ENCODE measurements around the gene PTPRCAP.

PTPRCAP gene

DNA sequence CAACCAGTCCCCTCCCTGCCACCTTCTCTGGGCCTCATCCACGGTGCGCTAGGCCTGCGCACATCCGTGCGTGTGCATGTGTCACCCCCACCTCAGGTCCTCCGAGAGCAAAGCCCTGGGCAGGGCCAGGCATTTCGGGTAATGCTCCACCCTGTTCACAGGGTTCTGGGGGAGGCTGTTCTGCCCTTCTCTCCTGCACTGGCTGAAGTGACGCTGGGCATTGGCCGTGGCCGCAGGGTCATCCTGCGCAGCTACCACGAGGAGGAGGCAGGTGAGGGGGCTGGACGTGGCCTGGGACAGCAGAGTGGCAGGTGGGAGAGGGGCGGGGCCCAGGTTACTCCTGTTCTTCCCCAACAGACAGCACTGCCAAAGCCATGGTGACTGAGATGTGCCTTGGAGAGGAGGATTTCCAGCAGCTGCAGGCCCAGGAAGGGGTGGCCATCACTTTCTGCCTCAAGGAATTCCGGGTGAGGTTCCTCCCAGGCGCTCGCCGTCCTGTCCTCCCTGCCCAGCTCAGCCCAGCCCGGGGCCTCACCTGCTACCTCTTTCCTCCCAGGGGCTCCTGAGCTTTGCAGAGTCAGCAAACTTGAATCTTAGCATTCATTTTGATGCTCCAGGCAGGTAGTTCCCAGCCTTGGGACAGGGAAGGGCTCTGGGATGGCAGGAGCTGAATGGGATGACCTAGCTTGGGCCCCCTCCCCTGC is 41.8 kb downstream of the PTPRCAP start:
- H3K27ac ChIP-seq, result no peak overlapping the region
- TF ChIP-seq, protein P1, sequence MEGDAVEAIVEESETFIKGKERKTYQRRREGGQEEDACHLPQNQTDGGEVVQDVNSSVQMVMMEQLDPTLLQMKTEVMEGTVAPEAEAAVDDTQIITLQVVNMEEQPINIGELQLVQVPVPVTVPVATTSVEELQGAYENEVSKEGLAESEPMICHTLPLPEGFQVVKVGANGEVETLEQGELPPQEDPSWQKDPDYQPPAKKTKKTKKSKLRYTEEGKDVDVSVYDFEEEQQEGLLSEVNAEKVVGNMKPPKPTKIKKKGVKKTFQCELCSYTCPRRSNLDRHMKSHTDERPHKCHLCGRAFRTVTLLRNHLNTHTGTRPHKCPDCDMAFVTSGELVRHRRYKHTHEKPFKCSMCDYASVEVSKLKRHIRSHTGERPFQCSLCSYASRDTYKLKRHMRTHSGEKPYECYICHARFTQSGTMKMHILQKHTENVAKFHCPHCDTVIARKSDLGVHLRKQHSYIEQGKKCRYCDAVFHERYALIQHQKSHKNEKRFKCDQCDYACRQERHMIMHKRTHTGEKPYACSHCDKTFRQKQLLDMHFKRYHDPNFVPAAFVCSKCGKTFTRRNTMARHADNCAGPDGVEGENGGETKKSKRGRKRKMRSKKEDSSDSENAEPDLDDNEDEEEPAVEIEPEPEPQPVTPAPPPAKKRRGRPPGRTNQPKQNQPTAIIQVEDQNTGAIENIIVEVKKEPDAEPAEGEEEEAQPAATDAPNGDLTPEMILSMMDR (IDR thresholded peaks at IDR 0.05), result no peak
- DNase-seq (ENCODE audit: low spot score), result no peak

DNA sequence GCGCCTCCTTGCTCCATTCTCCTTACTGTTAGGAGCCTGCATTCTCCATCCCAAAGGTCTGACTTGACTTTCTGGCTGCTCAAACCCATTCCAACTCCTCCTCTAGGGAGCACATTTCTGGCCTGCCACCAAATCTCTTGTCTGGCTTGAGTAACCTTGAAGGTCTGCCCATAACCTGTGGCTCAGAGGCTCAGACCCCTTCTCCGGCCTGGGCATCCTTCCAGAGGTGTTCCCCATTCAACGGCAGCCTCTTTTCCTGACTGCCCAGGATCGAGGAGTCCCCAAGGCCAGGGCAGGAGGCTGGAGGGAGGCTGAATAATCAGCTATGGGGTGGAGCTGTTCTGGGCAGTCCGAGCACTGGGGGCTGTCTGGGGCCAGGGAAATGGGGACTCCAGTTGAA is 43.5 kb downstream of the PTPRCAP start:
- TF ChIP-seq, protein P1 (IDR thresholded peaks at IDR 0.05), result no peak
- no peak overlapping the region for H3K4me3 ChIP-seq
- DNase-seq (ENCODE audit: low spot score), result no peak
- H3K27ac ChIP-seq, result no peak overlapping the region

More for the DNA sequence above, 41.8 kb downstream of the PTPRCAP start:
- no peak overlapping the region for H3K4me3 ChIP-seq

DNA sequence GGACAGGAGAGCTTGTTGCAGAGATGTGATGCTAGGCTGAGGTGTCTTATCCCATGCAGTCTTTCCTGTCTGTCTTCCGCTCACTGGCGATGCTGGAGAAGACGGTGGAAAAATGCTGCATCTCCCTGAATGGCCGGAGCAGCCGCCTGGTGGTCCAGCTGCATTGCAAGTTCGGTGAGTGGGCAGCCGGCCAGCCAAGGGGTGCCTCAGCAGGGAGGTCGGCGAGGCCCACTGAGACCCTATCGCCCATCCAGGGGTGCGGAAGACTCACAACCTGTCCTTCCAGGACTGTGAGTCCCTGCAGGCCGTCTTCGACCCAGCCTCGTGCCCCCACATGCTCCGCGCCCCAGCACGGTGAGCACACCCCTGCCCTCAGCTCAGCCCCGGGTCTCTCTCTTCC is 44.0 kb downstream of the PTPRCAP start:
- DNase-seq (ENCODE audit: low spot score), result no peak
- TF ChIP-seq, protein P1 (IDR thresholded peaks at IDR 0.05), result no peak
- Histone ChIP-seq H3K4me3 (no peak overlapping the region), H3K27ac (no peak overlapping the region)

DNA sequence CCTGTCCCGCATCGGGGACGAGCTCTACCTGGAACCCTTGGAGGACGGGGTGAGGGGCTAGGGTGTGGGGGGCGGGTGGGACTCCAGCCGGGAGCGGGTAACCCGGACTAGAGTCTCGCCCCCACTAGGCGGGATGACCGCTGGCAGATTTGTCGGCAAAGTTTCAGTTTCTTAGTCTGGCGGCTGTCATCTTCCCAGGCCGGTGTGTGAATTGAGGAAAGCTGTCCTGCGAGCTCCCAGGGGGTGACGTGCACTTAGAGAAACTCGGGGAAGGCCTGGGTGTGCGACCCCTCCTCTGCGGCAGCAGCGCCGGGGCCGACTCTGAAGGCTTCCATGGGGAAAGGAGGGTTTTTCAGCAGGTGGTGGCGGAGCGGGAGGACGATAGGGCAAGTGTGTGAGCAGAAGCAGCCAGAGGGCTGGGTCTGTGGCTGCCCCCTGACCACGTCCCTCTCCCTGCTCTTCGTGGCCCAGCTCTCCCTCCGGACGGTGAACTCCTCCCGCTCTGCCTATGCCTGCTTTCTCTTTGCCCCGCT is 45.2 kb downstream of the PTPRCAP start:
- peak overlapping the region; percentile 98 for H3K4me3 ChIP-seq
- no peak for DNase-seq (ENCODE audit: low spot score)
- H3K27ac ChIP-seq, result peak overlapping the region; percentile 55 to 89
- TF ChIP-seq, protein P1 (IDR thresholded peaks at IDR 0.05), result no peak

DNA sequence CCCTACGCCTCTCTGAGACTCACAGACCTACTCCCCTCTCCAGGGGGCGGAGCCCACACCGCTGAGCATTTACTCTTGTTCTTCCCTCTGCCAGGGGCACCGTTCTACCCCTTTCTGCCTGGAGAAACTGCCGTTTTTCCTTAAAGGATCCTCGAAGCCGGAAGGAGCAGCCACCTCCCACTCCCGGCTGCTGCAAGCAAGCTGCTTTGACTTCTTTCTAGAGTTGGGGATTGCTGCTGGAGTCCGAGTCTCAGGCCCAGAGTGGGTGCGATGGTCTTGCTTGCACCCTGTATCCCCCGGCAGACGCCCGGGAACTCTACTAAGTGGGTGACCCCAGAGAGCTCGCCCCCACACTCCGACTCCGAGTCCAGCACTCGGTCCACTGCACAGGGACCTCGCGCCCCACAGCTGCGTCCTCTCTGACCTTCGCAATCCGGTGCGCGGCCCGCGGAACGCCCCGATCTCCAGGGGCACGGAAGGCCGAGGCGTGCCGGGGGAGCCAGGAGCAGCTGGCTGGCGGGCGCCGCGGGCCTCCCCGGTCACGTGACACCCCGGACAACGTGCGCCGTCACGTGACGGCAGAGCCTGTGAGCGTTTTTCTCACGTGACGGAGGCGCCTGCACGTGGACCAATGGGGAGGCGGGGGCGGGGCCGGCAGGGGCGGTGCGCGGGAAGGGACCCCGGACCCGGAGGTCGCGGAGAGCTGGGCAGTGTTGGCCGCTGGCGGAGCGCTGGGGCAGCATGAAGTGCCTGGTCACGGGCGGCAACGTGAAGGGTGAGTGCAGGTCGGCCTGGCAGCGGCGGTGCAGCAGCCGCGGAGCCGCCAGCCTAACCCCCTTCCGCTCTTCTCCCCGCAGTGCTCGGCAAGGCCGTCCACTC is 45.9 kb downstream of the PTPRCAP start, which contains the start of gene RAD9A:
Gene RAD9A (plus strand): TSS at position 683 of the 879 bp plus-strand sequence. CDS start 59 bp downstream, at position 742.
- TF ChIP-seq, protein P1 (IDR thresholded peaks at IDR 0.05), result no peak
- peak; percentile 96 for DNase-seq (ENCODE audit: low spot score)

DNA sequence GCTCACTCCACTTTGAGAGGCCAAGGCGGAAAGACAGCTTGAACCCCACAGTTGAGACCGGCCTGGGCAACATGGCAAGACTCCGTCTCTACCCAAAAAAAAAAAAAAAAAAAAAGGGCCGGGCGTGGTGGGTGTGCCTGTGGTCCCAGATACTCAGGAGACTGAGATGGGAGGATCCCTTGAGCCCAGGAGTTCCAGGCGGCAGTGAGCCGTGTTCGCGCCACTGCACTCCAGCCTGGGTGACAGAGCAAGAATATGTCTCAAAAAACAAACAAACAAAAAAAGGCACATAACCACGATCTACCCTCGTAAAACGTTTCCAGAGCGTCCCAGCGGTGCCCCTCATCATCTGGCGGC is 46.6 kb downstream of the PTPRCAP start:
- Histone ChIP-seq H3K4me3 (peak overlapping the region; percentile 98), H3K27ac (peak overlapping the region; percentile 55 to 89)
- DNase-seq (ENCODE audit: low spot score), result no peak
- TF ChIP-seq, protein P1 (IDR thresholded peaks at IDR 0.05), result no peak

More for the DNA sequence above, 45.9 kb downstream of the PTPRCAP start, which contains the start of gene RAD9A:
- H3K27ac ChIP-seq, result peak within 1 kb of the TSS; percentile 55 to 89
- H3K4me3 ChIP-seq, result peak within 1 kb of the TSS; percentile 98

All from coronary artery (tissue), 2 donors.